GM23338 (cell line): Measurements from ENCODE around the gene ARSB. TPM values are rescaled to one million over a fixed set of nuclear protein-coding genes. Genes with fewer than 3 reads are reported as not detected.
A peak's percentile ranks its signal among the peaks of the same experiment; 100 is the strongest.

Experiments used
- ATAC-seq: fragments of 200-7000 bp; cut with Tn5 transposase; 3 replicates; pipeline ENCODE4 v1.9.1; 2020
- DNase-seq: peaks from one replicate; pipeline ENCODE4 v3.0.0-alpha.2; 2015; ENCODE audit warnings: low spot score
- H2AFZ ChIP-seq: fragments of 200-600 bp; sonication (generic); 2 replicates; pipeline ENCODE4 v1.8.0; 2016; ENCODE audit warnings: antibody characterized with exemption, mild to moderate bottlenecking, moderate library complexity
- H3F3A ChIP-seq: fragments of 200-600 bp; sonication (generic); replicated peaks from 2 replicates; pipeline ENCODE4 v1.8.0; 2017; ENCODE audit warnings: antibody characterized with exemption, mixed run types, low read depth
- H3K27ac ChIP-seq: fragments of 200-600 bp; sonication (generic); 2 replicates; pipeline ENCODE4 v1.6.1; 2016; ENCODE audit warnings: low read depth
- H3K27me3 ChIP-seq: fragments of 200-600 bp; sonication (generic); 2 replicates; pipeline ENCODE4 v1.8.0; 2016; ENCODE audit warnings: mild to moderate bottlenecking, mixed run types, moderate library complexity; ENCODE audit not compliant: insufficient read depth
- H3K36me3 ChIP-seq: fragments of 200-600 bp; sonication (generic); 2 replicates; pipeline ENCODE4 v1.8.0; 2016; ENCODE audit warnings: mild to moderate bottlenecking; ENCODE audit not compliant: insufficient read depth
- H3K4me1 ChIP-seq: fragments of 200-600 bp; sonication (generic); 2 replicates; pipeline ENCODE4 v1.8.0; 2016; ENCODE audit warnings: mild to moderate bottlenecking, moderate library complexity; ENCODE audit not compliant: insufficient read depth
- H3K4me2 ChIP-seq: fragments of 200-600 bp; sonication (generic); 2 replicates; pipeline ENCODE4 v1.7.1; 2017; ENCODE audit warnings: mixed run types
- H3K4me3 ChIP-seq: fragments of 200-600 bp; sonication (generic); 2 replicates; pipeline ENCODE4 v1.6.1; 2016; ENCODE audit warnings: mixed run types
- H3K79me2 ChIP-seq: fragments of 200-600 bp; sonication (generic); replicated peaks from 2 replicates; pipeline ENCODE4 v1.8.0; 2017; ENCODE audit warnings: mild to moderate bottlenecking; ENCODE audit not compliant: insufficient read depth
- H3K9me2 ChIP-seq: fragments of 200-600 bp; sonication (generic); 2 replicates; pipeline ENCODE4 v1.8.0; 2017; ENCODE audit not compliant: insufficient read depth
- H4K20me1 ChIP-seq: fragments of 200-600 bp; sonication (generic); replicated peaks from 2 replicates; pipeline ENCODE4 v1.8.0; 2017; ENCODE audit warnings: mild to moderate bottlenecking; ENCODE audit not compliant: insufficient read depth
- H3K27ac Mint-ChIP-seq: 2 replicates; pipeline ENCODE4 v1.8.0; 2020; ENCODE audit warnings: inconsistent platforms, mild to moderate bottlenecking, moderate library complexity, mixed read lengths
- H3K27me3 Mint-ChIP-seq: 3 replicates; pipeline ENCODE4 v1.8.0; 2022; ENCODE audit warnings: low read depth, mild to moderate bottlenecking, moderate library complexity, mixed read lengths, inconsistent platforms; ENCODE audit not compliant: insufficient read depth, poor library complexity
- H3K36me3 Mint-ChIP-seq: 3 replicates; pipeline ENCODE4 v1.8.0; 2021; ENCODE audit warnings: low read depth, mild to moderate bottlenecking, inconsistent platforms, moderate library complexity, mixed read lengths
- H3K4me1 Mint-ChIP-seq: 3 replicates; pipeline ENCODE4 v1.8.0; 2020; ENCODE audit warnings: mild to moderate bottlenecking, inconsistent platforms, mixed read lengths
- H3K4me3 Mint-ChIP-seq: 3 replicates; pipeline ENCODE4 v1.8.0; 2021; ENCODE audit warnings: moderate library complexity, mild to moderate bottlenecking, inconsistent platforms, mixed read lengths
- H3K9me3 Mint-ChIP-seq: 3 replicates; pipeline ENCODE4 v1.8.0; 2020; ENCODE audit warnings: moderate library complexity, mild to moderate bottlenecking, inconsistent platforms, mixed read lengths
- CREB1 ChIP-seq: fragments of 250-450 bp; sonication (Bioruptor Pico); IDR thresholded peaks from 2 replicates; pipeline ENCODE4 v1.5.0; 2020; ENCODE audit warnings: low read depth, mild to moderate bottlenecking, moderate library complexity
- EZH2 ChIP-seq: fragments of 200-600 bp; sonication (generic); IDR thresholded peaks from one replicate; pipeline ENCODE4 v1.8.0; 2017; ENCODE audit warnings: antibody characterized with exemption, mild to moderate bottlenecking, low read depth; ENCODE audit not compliant: unreplicated experiment
- EZH2phosphoT487 ChIP-seq: fragments of 200-600 bp; sonication (generic); IDR thresholded peaks from one replicate; pipeline ENCODE4 v1.8.1; 2018; ENCODE audit warnings: antibody characterized with exemption; ENCODE audit not compliant: unreplicated experiment
- NANOG ChIP-seq: IDR thresholded peaks from 2 replicates; pipeline ENCODE4 v1.6.1; 2016; ENCODE audit warnings: antibody characterized with exemption, borderline replicate concordance
- STAT1 ChIP-seq: IDR thresholded peaks from one replicate; pipeline ENCODE4 v1.6.1; 2016; ENCODE audit warnings: antibody characterized with exemption; ENCODE audit not compliant: unreplicated experiment
- ZNF331 ChIP-seq: fragments of 250-450 bp; sonication (Bioruptor Pico); IDR thresholded peaks from 2 replicates; pipeline ENCODE4 v1.5.0; 2020; ENCODE audit warnings: low read depth, mild to moderate bottlenecking, moderate library complexity
- polyA plus RNA-seq: library from polyadenylated mRNA; unstranded; fragments of >200 nt; fragmentation: Nextera tagmentation; extraction: Ambion mirVana; gene quantifications from 2 replicates; pipeline ENCODE4 v1.2.1, GENCODE V29; 2016
- total RNA-seq: library from RNA; depleted of rRNA; stranded (reverse); fragments of >200 nt; shearing (Covaris generic); gene quantifications from 2 replicates; pipeline ENCODE4 v1.2.3, GENCODE V29; 2014
- TF ChIP-seq, protein P1 (sequence below): fragments of 250-450 bp; sonication (Bioruptor Pico); IDR thresholded peaks from 2 replicates; pipeline ENCODE4 v1.5.0; 2020; ENCODE audit warnings: mild to moderate bottlenecking, moderate library complexity
- TF ChIP-seq, protein P2 (sequence below): IDR thresholded peaks from 2 replicates; pipeline ENCODE4 v1.6.1; 2016; ENCODE audit warnings: antibody characterized with exemption
- TF ChIP-seq, protein P3 (sequence below), 2 experiments: fragments of 200-600 bp in 1 of 2; sonication (generic) in 1 of 2; conservative IDR thresholded peaks; 2 replicates each; pipeline versions ENCODE4 v1.5.1 to v1.6.1; 2016 to 2017; ENCODE audit warnings: antibody characterized with exemption in 2 of 2, low read depth in 2 of 2, mild to moderate bottlenecking in 2 of 2, moderate library complexity in 1 of 2

The ARSB gene
- total and polyA plus RNA-seq, 2 experiments from 2014 or later, result 7.4 to 24.6 TPM

DNA sequence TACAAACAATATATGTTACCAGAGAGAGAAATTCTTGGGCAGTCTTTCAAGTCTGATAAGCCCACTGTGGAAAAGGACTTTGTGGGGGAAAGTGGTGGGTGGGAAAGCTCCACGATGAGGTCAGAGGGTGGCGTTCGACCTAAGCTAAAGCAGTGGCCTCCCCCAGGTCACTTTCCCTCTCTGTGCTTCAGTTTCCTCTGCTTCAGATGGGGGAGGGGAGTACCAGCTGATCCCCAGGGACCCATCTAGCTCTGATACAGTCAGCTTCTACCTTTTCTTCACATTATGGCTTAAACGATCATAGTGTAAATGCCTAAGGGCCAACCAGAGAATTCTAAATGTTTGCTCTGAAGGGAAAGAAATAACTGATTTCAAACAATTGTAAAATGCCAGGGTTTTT, 36.6 kb upstream of the ARSB start (continued):
- TF ChIP-seq, protein P1, sequence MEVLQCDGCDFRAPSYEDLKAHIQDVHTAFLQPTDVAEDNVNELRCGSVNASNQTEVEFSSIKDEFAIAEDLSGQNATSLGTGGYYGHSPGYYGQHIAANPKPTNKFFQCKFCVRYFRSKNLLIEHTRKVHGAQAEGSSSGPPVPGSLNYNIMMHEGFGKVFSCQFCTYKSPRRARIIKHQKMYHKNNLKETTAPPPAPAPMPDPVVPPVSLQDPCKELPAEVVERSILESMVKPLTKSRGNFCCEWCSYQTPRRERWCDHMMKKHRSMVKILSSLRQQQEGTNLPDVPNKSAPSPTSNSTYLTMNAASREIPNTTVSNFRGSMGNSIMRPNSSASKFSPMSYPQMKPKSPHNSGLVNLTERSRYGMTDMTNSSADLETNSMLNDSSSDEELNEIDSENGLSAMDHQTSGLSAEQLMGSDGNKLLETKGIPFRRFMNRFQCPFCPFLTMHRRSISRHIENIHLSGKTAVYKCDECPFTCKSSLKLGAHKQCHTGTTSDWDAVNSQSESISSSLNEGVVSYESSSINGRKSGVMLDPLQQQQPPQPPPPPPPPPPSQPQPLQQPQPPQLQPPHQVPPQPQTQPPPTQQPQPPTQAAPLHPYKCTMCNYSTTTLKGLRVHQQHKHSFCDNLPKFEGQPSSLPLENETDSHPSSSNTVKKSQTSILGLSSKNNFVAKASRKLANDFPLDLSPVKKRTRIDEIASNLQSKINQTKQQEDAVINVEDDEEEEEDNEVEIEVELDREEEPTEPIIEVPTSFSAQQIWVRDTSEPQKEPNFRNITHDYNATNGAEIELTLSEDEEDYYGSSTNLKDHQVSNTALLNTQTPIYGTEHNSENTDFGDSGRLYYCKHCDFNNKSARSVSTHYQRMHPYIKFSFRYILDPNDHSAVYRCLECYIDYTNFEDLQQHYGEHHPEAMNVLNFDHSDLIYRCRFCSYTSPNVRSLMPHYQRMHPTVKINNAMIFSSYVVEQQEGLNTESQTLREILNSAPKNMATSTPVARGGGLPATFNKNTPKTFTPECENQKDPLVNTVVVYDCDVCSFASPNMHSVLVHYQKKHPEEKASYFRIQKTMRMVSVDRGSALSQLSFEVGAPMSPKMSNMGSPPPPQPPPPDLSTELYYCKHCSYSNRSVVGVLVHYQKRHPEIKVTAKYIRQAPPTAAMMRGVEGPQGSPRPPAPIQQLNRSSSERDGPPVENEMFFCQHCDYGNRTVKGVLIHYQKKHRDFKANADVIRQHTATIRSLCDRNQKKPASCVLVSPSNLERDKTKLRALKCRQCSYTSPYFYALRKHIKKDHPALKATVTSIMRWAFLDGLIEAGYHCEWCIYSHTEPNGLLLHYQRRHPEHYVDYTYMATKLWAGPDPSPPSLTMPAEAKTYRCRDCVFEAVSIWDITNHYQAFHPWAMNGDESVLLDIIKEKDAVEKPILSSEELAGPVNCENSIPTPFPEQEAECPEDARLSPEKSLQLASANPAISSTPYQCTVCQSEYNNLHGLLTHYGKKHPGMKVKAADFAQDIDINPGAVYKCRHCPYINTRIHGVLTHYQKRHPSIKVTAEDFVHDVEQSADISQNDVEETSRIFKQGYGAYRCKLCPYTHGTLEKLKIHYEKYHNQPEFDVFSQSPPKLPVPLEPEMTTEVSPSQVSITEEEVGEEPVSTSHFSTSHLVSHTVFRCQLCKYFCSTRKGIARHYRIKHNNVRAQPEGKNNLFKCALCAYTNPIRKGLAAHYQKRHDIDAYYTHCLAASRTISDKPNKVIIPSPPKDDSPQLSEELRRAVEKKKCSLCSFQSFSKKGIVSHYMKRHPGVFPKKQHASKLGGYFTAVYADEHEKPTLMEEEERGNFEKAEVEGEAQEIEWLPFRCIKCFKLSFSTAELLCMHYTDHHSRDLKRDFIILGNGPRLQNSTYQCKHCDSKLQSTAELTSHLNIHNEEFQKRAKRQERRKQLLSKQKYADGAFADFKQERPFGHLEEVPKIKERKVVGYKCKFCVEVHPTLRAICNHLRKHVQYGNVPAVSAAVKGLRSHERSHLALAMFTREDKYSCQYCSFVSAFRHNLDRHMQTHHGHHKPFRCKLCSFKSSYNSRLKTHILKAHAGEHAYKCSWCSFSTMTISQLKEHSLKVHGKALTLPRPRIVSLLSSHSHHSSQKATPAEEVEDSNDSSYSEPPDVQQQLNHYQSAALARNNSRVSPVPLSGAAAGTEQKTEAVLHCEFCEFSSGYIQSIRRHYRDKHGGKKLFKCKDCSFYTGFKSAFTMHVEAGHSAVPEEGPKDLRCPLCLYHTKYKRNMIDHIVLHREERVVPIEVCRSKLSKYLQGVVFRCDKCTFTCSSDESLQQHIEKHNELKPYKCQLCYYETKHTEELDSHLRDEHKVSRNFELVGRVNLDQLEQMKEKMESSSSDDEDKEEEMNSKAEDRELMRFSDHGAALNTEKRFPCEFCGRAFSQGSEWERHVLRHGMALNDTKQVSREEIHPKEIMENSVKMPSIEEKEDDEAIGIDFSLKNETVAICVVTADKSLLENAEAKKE (CRISPR knock-in tag), result no peak
- TF ChIP-seq, protein P2, sequence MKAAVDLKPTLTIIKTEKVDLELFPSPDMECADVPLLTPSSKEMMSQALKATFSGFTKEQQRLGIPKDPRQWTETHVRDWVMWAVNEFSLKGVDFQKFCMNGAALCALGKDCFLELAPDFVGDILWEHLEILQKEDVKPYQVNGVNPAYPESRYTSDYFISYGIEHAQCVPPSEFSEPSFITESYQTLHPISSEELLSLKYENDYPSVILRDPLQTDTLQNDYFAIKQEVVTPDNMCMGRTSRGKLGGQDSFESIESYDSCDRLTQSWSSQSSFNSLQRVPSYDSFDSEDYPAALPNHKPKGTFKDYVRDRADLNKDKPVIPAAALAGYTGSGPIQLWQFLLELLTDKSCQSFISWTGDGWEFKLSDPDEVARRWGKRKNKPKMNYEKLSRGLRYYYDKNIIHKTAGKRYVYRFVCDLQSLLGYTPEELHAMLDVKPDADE, result no peak
- TF ChIP-seq NANOG (no peak), ZNF331 (no peak), CREB1 (CRISPR knock-in tag) (no peak), EZH2phosphoT487 (no peak), STAT1 (no peak)

DNA sequence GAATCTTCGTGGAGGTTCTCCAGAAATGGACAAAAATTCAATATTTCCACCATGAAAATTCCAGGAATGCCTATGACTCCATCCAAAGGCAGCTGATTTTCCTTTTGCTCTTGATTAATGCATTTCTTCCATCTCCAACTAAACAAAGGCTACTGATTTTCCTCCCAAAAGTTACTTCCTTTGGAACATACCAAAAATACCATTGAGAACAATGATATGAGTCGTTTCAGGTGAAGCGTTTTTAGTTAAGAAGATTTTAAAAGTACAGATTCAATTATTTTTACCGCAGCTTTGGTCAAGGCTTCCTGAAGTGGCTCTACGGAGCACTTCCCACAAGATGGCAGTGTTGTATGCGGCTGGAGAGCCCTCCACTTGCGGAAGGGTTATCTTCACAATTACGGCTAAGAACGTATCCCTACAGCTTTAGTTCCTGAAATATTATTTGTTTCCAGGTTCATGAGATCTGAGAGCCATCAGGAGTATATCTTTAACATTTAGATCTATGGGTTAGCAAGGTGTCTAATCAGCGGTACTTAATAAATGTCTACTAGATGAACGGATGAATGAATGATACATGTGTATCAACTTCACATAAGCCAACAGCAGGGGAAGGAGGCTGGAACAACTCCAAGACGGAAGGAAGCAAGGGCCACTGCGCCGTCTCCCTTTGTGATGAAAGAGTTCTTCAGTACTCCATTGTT, 35.9 kb upstream of the ARSB start:
- Histone ChIP-seq H3K4me1 (peaks cover 14% of the 10 kb centered on the region), H3K79me2 (no peaks in the 10 kb centered on the region), H3K4me2 (peak overlapping the region; percentile 27; the same call in 1 of the 2 replicates), H3K4me3 (no peak overlapping the region), H3K36me3 (no peaks in the 10 kb centered on the region), H2AFZ (peak overlapping the region; percentile 69; the same call in 1 of the 2 replicates), H3F3A (no peaks in the 10 kb centered on the region), H3K27me3 (no peaks in the 10 kb centered on the region), H3K27ac (no peak overlapping the region), H3K9me2 (no peaks in the 10 kb centered on the region), H4K20me1 (no peaks in the 10 kb centered on the region)
- ATAC-seq (peak; percentile 90), DNase-seq (peak; percentile 78)
- Mint-ChIP-seq H3K36me3 (no peaks in the 10 kb centered on the region), H3K4me1 (peaks cover 21% of the 10 kb centered on the region), H3K27me3 (peaks cover 3% of the 10 kb centered on the region), H3K27ac (no peak overlapping the region), H3K4me3 (no peak overlapping the region; the same call in 2 of the 3 replicates), H3K9me3 (no peaks in the 10 kb centered on the region)
- TF ChIP-seq, protein P3, sequence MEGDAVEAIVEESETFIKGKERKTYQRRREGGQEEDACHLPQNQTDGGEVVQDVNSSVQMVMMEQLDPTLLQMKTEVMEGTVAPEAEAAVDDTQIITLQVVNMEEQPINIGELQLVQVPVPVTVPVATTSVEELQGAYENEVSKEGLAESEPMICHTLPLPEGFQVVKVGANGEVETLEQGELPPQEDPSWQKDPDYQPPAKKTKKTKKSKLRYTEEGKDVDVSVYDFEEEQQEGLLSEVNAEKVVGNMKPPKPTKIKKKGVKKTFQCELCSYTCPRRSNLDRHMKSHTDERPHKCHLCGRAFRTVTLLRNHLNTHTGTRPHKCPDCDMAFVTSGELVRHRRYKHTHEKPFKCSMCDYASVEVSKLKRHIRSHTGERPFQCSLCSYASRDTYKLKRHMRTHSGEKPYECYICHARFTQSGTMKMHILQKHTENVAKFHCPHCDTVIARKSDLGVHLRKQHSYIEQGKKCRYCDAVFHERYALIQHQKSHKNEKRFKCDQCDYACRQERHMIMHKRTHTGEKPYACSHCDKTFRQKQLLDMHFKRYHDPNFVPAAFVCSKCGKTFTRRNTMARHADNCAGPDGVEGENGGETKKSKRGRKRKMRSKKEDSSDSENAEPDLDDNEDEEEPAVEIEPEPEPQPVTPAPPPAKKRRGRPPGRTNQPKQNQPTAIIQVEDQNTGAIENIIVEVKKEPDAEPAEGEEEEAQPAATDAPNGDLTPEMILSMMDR (conservative IDR thresholded peaks at IDR 0.05; ENCODE audit: low read depth in 2 of 2), result peak; percentile 90 to 93
- TF ChIP-seq EZH2, result no peak
